IPS-15b (cell line): ENCODE data around the gene HNF4A.
A peak's percentile ranks its signal among the peaks of the same experiment; 100 is the strongest.

Source experiments
- H3K27me3 ChIP-seq: one replicate; pipeline ENCODE4 v1.6.1; 2013; ENCODE audit warnings: low read length; ENCODE audit not compliant: control insufficient read depth, insufficient read depth
- H3K36me3 ChIP-seq: one replicate; pipeline ENCODE4 v1.6.1; 2013; ENCODE audit warnings: low read length; ENCODE audit not compliant: control insufficient read depth, insufficient read depth
- H3K4me1 ChIP-seq: one replicate; pipeline ENCODE4 v1.6.1; 2013; ENCODE audit warnings: mild to moderate bottlenecking, low read length; ENCODE audit not compliant: control insufficient read depth, insufficient read depth
- H3K4me3 ChIP-seq: one replicate; pipeline ENCODE4 v1.5.1; 2013; ENCODE audit warnings: low read depth, low read length
- H3K9ac ChIP-seq: one replicate; pipeline ENCODE4 v1.6.1; 2013; ENCODE audit warnings: low read depth, mild to moderate bottlenecking, low read length
- H3K9me3 ChIP-seq: one replicate; pipeline ENCODE4 v1.6.1; 2013; ENCODE audit warnings: mild to moderate bottlenecking, low read length; ENCODE audit not compliant: control insufficient read depth, insufficient read depth

HNF4A gene

GRCh38 chr20:44367746-44368145 is 12.2 kb downstream of the HNF4A start:
- Histone ChIP-seq H3K4me3 (no peak overlapping the region), H3K27me3 (no peaks in the 10 kb centered on the region), H3K36me3 (no peaks in the 10 kb centered on the region), H3K4me1 (no peaks in the 10 kb centered on the region), H3K9ac (no peak overlapping the region), H3K9me3 (no peaks in the 10 kb centered on the region)

DNA sequence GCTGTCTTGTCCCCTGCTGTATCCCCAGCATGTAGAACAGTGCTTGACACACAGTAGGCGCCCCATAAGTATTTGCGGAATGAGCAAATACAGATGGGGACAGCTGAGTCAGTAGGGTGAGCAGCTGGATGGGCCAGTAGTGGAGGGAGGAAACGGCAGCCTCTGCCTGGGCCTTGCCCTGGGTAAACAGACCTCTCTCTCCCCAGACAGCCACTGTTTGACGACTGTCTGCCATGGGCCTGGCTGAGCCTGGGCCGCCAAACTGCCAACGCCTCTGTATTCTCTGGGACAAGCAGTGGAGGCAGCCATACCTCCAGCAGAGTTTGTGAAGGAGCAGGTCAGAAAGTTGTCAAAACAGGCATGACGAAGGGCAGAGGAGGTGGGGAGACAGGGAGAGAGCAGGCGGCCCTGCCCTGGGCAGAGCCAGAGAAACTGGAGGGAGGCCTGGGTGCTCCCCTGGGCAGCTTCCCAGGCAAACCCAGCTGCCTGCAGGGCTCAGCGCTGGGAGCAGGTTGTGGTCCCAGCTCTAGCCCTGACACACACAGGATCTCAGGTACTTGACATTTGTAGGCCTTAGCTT is 15.2 kb downstream of the HNF4A start:
- no peaks in the 10 kb centered on the region for H3K9me3 ChIP-seq
- no peaks in the 10 kb centered on the region for H3K4me1 ChIP-seq
- H3K27me3 ChIP-seq = no peaks in the 10 kb centered on the region
- no peak overlapping the region for H3K9ac ChIP-seq
- no peak overlapping the region for H3K4me3 ChIP-seq
- H3K36me3 ChIP-seq = no peaks in the 10 kb centered on the region

- Histone ChIP-seq H3K36me3 (no peaks in the 10 kb centered on the region), H3K4me3 (no peak overlapping the region), H3K4me1 (no peaks in the 10 kb centered on the region), H3K9ac (no peak overlapping the region), H3K9me3 (no peaks in the 10 kb centered on the region), H3K27me3 (no peaks in the 10 kb centered on the region)
Measured at GRCh38 chr20:44382641-44383040, 27.1 kb downstream of the HNF4A start.

DNA sequence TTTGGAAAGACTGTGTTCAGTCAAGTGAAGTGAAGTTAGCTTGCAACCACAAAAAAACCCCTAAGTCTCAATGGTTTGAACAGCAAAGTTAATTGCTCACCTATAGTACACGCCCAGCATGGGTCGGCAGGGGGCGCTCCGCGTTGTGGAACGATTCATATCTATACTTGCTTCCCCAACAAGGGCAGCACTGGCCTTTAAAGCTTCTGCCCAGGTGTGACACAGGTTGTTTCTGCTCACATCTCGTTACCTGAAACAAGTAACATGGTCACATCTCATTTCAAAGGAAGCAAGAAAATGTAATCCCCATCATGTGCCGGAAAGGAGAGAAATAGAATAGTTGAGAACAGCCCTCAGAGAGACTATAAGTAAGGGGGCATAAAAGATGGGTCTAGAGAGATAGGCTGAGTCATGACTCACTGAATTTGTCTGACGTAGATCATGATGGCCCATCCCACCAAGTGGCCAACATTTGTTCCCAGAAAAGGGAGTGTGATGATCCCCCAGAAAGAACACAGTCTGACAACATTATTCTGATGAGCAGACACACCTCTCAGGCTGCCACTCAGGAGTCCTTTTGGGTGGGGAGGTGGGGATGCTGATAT is 29.0 kb downstream of the HNF4A start:
- Histone ChIP-seq H3K27me3 (peaks cover 8% of the 10 kb centered on the region), H3K9me3 (no peaks in the 10 kb centered on the region), H3K36me3 (no peaks in the 10 kb centered on the region), H3K4me3 (no peak overlapping the region), H3K9ac (no peak overlapping the region), H3K4me1 (no peaks in the 10 kb centered on the region)

- Histone ChIP-seq H3K36me3 (no peaks in the 10 kb centered on the region), H3K9me3 (no peaks in the 10 kb centered on the region), H3K9ac (no peak overlapping the region), H3K4me3 (peak overlapping the region; percentile 58), H3K27me3 (peaks cover 12% of the 10 kb centered on the region), H3K4me1 (no peaks in the 10 kb centered on the region)
Measured at GRCh38 chr20:44388466-44389023, 33.0 kb downstream of the HNF4A start.

- Histone ChIP-seq H3K4me1 (no peaks in the 10 kb centered on the region), H3K4me3 (no peak overlapping the region), H3K9ac (no peak overlapping the region), H3K36me3 (no peaks in the 10 kb centered on the region), H3K9me3 (no peaks in the 10 kb centered on the region), H3K27me3 (peaks cover 12% of the 10 kb centered on the region)
Measured at GRCh38 chr20:44389871-44390270, 34.4 kb downstream of the HNF4A start.

DNA sequence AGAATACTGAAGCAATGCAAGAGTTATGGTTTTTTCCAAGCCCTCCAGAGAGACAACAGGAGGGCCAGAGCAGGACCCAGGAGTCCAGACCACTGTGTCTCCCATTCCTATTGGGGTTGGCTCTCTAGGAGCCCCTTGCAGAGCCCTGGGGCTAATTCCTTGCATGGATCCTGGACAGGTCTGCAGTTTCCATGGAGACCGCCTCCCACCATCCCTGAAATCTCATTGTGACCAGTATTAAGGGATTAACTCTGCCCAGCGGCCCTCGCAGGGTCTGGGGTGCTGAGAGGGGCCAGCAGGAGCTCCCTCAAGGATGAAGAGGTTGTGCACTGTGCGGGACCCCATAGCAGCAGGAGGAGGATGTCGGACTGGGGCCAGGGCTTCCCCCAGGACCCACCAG is 34.8 kb downstream of the HNF4A start:
- H3K9ac ChIP-seq = no peak overlapping the region

DNA sequence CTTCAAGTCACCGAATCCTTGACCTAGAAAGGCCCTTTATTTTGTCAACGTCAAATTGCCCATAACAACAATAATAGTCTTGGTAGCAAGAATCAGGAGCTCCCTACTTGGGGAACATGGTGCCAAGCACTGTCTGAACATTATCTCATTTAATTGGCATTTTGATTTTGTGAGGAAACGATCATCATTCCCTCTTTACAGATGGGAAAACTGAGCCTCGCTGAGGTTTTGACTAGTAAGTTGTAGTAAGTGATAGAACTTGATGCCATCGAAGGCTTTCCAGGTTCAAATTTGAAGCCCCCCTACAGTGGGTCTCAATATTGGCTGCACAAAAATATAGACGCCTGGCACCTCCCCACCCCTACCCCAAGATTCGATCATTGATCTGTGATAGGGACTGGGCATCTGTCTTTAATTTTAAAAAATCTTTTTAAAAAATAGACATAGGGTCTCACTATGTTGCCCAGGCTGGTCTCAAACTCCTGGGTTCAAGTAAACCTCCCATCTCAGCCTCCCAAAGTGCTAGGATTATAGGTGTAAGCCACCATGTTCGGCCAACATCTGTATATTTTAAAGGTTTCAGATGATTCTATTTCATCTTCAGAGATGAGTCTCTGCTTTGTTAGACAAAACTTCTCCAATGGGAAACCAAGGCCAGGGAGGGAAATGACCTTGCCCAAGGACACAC is 36.7 kb downstream of the HNF4A start:
- Histone ChIP-seq H3K27me3 (peaks cover 12% of the 10 kb centered on the region), H3K4me1 (no peaks in the 10 kb centered on the region), H3K36me3 (no peaks in the 10 kb centered on the region), H3K9ac (no peak overlapping the region), H3K4me3 (no peak overlapping the region), H3K9me3 (no peaks in the 10 kb centered on the region)

More for the DNA sequence above, 34.8 kb downstream of the HNF4A start:
- Histone ChIP-seq H3K27me3 (peaks cover 12% of the 10 kb centered on the region), H3K36me3 (no peaks in the 10 kb centered on the region), H3K9me3 (no peaks in the 10 kb centered on the region), H3K4me3 (no peak overlapping the region), H3K4me1 (no peaks in the 10 kb centered on the region)

DNA sequence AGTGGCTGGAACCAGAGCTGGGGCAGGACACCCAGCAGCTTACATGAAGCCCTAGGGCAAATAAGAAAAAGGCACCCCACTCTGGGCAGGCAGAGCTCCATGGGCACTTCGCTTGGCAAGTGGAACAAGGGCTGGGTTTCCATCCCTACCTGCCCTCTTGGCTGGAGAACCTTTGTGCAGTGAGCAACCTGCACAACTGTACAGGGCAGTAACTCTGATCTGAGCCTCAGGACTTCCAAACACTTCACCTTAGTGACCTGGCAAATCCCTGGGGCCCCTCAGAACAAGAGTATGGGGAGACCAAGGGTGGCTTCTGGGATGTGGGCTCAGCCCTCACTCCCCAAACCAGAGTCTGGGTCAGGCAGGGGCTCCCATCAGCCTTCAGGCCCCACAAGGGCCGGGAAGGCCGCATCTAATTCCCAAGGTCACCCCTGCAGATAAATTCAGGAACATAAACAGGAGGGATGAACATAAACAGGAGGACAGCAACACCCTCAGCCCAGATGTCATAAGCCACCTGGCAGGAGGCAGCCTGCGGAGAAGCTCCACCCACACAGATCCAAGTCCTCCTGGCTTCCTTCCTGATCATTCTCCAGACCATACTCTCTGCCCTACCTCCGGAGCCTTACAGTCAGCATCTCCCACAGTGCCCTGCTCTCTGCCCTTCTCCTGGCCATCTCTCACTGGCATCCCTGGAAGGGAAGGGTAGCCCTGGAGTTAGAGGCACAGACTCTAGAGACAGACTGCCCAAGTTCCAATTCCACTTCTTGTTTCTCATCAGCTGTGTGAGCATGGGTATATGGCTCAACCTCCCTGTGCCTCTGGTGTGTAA is 37.5 kb downstream of the HNF4A start:
- Histone ChIP-seq H3K4me3 (no peak overlapping the region), H3K4me1 (no peaks in the 10 kb centered on the region), H3K27me3 (peaks cover 12% of the 10 kb centered on the region), H3K9ac (no peak overlapping the region), H3K36me3 (no peaks in the 10 kb centered on the region), H3K9me3 (no peaks in the 10 kb centered on the region)

- H3K4me3 ChIP-seq = no peak overlapping the region
- H3K9me3 ChIP-seq = no peaks in the 10 kb centered on the region
- peaks cover 11% of the 10 kb centered on the region for H3K27me3 ChIP-seq
- no peaks in the 10 kb centered on the region for H3K36me3 ChIP-seq
- no peak overlapping the region for H3K9ac ChIP-seq
- H3K4me1 ChIP-seq = no peaks in the 10 kb centered on the region
Measured at GRCh38 chr20:44393608-44394451, 38.3 kb downstream of the HNF4A start.

GRCh38 chr20:44394452-44394701 is 38.9 kb downstream of the HNF4A start:
- no peaks in the 10 kb centered on the region for H3K4me1 ChIP-seq
- no peaks in the 10 kb centered on the region for H3K9me3 ChIP-seq

More at GRCh38 chr20:44394452-44394701, 38.9 kb downstream of the HNF4A start:
- H3K27me3 ChIP-seq = peaks cover 5% of the 10 kb centered on the region
- H3K9ac ChIP-seq = no peak overlapping the region
- H3K36me3 ChIP-seq = no peaks in the 10 kb centered on the region
- no peak overlapping the region for H3K4me3 ChIP-seq
